ENCODE data around the gene KCNAB1.

The KCNAB1 gene

GRCh38 chr3:156334841-156335545, 214.6 kb downstream of the KCNAB1 start:
- DNase-seq: no peak

GRCh38 chr3:156339491-156339890, 219.1 kb downstream of the KCNAB1 start:
- DNase-seq: no peak

- no peak for DNase-seq
Measured at GRCh38 chr3:156341332-156341731, 221.0 kb downstream of the KCNAB1 start.

- DNase-seq: no peak
Measured at GRCh38 chr3:156341831-156342416, 221.5 kb downstream of the KCNAB1 start.

GRCh38 chr3:156344215-156344614, 223.8 kb downstream of the KCNAB1 start:
- no peak for DNase-seq

GRCh38 chr3:156349111-156349510, 228.7 kb downstream of the KCNAB1 start:
- DNase-seq: no peak

GRCh38 chr3:156349978-156350377, 229.6 kb downstream of the KCNAB1 start:
- DNase-seq: no peak

GRCh38 chr3:156350781-156351180, 230.4 kb downstream of the KCNAB1 start:
- no peak for DNase-seq

GRCh38 chr3:156351783-156352182, 231.4 kb downstream of the KCNAB1 start:
- no peak for DNase-seq

GRCh38 chr3:156352728-156353127, 232.3 kb downstream of the KCNAB1 start:
- no peak for DNase-seq

- DNase-seq: no peak
Measured at GRCh38 chr3:156353563-156353962, 233.2 kb downstream of the KCNAB1 start.

GRCh38 chr3:156356537-156357363, 236.4 kb downstream of the KCNAB1 start:
- DNase-seq: no peak

GRCh38 chr3:156358232-156358631, 237.9 kb downstream of the KCNAB1 start:
- no peak for DNase-seq

GRCh38 chr3:156359368-156359767, 239.0 kb downstream of the KCNAB1 start:
- no peak for DNase-seq

GRCh38 chr3:156360083-156360482, 239.7 kb downstream of the KCNAB1 start:
- DNase-seq: no peak

- DNase-seq: no peak
Measured at GRCh38 chr3:156360963-156361362, 240.6 kb downstream of the KCNAB1 start.

- no peak for DNase-seq
Measured at GRCh38 chr3:156366559-156366958, 246.2 kb downstream of the KCNAB1 start.

- DNase-seq: no peak
Measured at GRCh38 chr3:156368189-156368588, 247.8 kb downstream of the KCNAB1 start.

- no peak for DNase-seq
Measured at GRCh38 chr3:156371701-156372100, 251.3 kb downstream of the KCNAB1 start.

GRCh38 chr3:156373095-156373494, 252.7 kb downstream of the KCNAB1 start:
- DNase-seq: no peak

- no peak for DNase-seq
Measured at GRCh38 chr3:156373654-156374053, 253.3 kb downstream of the KCNAB1 start.

GRCh38 chr3:156376199-156376598, 255.8 kb downstream of the KCNAB1 start:
- DNase-seq: no peak

- no peak for DNase-seq
Measured at GRCh38 chr3:156377266-156377665, 256.9 kb downstream of the KCNAB1 start.

- DNase-seq: no peak
Measured at GRCh38 chr3:156377718-156378117, 257.3 kb downstream of the KCNAB1 start.

All from DMS79 (cell line).